SJSA1 (cell line): Measurements from ENCODE around the gene LDLRAD3. TPM values are rescaled to one million over a fixed set of nuclear protein-coding genes. Genes with fewer than 3 reads are reported as not detected.

Experiments used
- DNase-seq, 2 experiments: peaks; one replicate each; pipeline ENCODE4 v3.0.0-alpha.2; 2015 to 2020; ENCODE audit warnings: low spot score in 2 of 2, low read depth in 1 of 2
- H3K27ac ChIP-seq: fragments of 250-450 bp; sonication (Bioruptor Pico); 2 replicates; pipeline ENCODE4 v1.5.1; 2020; ENCODE audit warnings: mild to moderate bottlenecking, moderate library complexity
- H3K27me3 ChIP-seq: fragments of 250-450 bp; sonication (Bioruptor Pico); replicated peaks from 2 replicates; pipeline ENCODE4 v1.5.1; 2020; ENCODE audit warnings: mild to moderate bottlenecking, moderate library complexity
- H3K36me3 ChIP-seq: fragments of 250-450 bp; sonication (Bioruptor Pico); 2 replicates; pipeline ENCODE4 v1.5.1; 2020; ENCODE audit warnings: mild to moderate bottlenecking
- H3K4me1 ChIP-seq: fragments of 250-450 bp; sonication (Bioruptor Pico); replicated peaks from 2 replicates; pipeline ENCODE4 v1.6.1; 2021; ENCODE audit warnings: mild to moderate bottlenecking
- H3K4me3 ChIP-seq: fragments of 250-450 bp; sonication (Bioruptor Pico); 2 replicates; pipeline ENCODE4 v1.5.1; 2020; ENCODE audit warnings: mild to moderate bottlenecking
- H3K9me3 ChIP-seq: fragments of 250-450 bp; sonication (Bioruptor Pico); replicated peaks from 2 replicates; pipeline ENCODE4 v1.5.1; 2020; ENCODE audit warnings: mild to moderate bottlenecking
- total RNA-seq: library from RNA; depleted of rRNA; stranded (reverse); fragments of >200 nt; shearing (Covaris generic); gene quantifications from 2 replicates; pipeline ENCODE4 v1.2.3, GENCODE V29; 2014

Gene LDLRAD3
- total RNA-seq, 1 experiment from 2014 or later, result 5.8 TPM

DNA sequence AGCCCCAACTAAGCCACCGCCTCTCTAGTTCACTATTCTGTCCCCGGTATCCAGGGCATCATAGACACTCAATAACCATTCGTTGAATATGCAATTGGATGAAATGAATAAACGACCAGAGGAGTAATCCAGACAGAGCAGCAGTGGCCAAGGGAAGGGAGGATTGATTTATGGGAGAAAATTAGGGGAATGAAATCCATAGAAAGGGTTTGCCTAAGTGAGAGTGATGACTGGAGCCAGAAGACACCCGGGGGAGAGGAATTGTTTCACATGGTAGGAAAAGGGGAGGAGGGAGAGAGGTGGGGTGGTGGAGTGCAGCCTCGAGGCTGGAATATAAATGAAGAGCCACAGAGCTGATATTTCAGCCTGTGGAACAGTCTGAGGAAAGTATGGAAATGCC lies 177.2 kb downstream of the LDLRAD3 start:
- no peak overlapping the region for H3K27ac ChIP-seq
- DNase-seq, result no peak

DNA sequence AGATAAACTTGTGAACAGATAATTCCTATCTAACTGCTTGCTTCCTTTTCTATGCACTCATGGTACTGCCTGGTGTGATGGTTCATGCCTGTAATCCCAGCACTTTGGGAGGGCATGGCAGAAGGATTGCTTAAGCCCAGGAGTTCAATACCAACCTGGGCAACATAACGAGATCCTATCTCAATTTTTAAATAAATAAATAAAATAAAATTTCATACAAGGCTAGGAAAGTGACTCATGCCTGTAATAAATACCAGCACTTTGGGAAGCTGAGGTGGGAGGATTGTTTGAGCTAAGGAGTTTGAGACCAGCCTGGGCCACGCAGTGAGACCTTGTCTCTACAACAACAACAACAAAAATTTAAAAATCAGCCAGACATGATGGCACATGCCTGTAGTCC lies 178.8 kb downstream of the LDLRAD3 start:
- H3K27ac ChIP-seq, result no peak overlapping the region
- H3K9me3 ChIP-seq, result no peaks in the 10 kb centered on the region
- H3K4me3 ChIP-seq, result no peak overlapping the region
- peaks cover 7% of the 10 kb centered on the region for H3K4me1 ChIP-seq
- no peak for DNase-seq
- no peaks in the 10 kb centered on the region; the same call in 1 of the 2 replicates for H3K36me3 ChIP-seq
- H3K27me3 ChIP-seq, result no peaks in the 10 kb centered on the region

More for the DNA sequence above, 177.2 kb downstream of the LDLRAD3 start:
- Histone ChIP-seq H3K9me3 (no peaks in the 10 kb centered on the region), H3K36me3 (no peaks in the 10 kb centered on the region), H3K4me3 (no peak overlapping the region), H3K27me3 (no peaks in the 10 kb centered on the region), H3K4me1 (no peaks in the 10 kb centered on the region; the same call in none of the 2 replicates)

DNA sequence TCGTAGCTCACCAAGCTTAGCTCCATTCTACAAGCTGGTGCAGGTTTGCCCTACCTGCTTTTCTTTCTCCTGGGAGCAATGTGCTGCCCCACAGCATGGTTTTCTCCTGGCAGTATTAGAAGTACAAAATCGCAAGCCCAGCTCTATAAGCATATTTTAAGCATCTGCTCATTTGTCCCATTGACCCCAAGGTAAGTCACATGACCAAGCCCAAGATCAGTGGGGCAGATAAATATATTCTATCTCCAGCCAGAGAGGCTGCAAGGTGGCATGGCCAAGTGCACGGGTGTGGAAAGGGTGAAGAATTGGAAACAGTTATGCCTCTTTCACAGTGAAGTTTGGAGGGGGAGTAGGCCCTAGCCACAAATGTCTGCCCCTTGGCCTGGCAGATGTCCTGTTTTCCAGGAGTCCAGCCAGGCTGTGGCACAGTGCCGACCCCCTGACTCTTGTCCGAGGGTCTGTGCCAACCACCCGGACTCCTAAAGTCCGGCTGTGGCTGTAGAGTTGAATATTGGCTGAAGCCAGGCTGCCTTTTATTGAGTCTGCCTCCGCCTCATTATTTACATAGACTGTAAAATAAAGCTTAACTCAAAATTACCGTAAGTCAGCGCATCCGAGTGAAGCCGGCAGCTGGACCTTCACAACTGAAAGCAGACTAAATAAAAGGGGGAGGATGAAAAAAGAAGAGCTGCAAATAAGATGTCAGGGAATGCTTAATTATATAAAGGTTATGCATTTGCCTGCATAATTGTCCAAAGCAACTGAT lies 179.7 kb downstream of the LDLRAD3 start:
- no peak for DNase-seq
- H3K4me3 ChIP-seq, result no peak overlapping the region
- H3K4me1 ChIP-seq, result peaks cover 7% of the 10 kb centered on the region
- H3K27ac ChIP-seq, result no peak overlapping the region
- H3K36me3 ChIP-seq, result no peaks in the 10 kb centered on the region; the same call in 1 of the 2 replicates
- no peaks in the 10 kb centered on the region for H3K9me3 ChIP-seq
- H3K27me3 ChIP-seq, result no peaks in the 10 kb centered on the region

DNA sequence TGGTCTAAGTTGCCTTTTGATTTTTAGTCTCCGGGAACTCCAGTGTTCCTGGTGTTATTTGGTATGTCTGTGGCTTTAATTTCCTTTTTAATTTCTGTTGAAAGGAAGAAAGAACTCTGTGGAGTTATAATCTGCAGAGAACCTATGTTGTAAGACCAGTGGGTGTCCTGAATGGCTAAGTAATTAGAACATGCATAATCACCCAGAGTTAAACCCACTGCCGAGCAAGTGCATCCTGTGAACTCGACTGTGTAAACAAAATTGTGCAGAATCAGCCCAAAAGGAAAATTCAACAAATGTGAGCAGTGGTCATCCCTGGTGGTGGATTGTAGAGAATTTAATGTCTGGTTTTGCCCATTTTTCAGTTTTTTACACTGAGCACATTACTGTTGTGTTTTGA lies 182.8 kb downstream of the LDLRAD3 start:
- no peak for DNase-seq
- Histone ChIP-seq H3K4me1 (peaks cover 7% of the 10 kb centered on the region), H3K27me3 (no peaks in the 10 kb centered on the region), H3K36me3 (no peaks in the 10 kb centered on the region; the same call in 1 of the 2 replicates), H3K9me3 (no peaks in the 10 kb centered on the region), H3K27ac (no peak overlapping the region), H3K4me3 (no peak overlapping the region)

DNA sequence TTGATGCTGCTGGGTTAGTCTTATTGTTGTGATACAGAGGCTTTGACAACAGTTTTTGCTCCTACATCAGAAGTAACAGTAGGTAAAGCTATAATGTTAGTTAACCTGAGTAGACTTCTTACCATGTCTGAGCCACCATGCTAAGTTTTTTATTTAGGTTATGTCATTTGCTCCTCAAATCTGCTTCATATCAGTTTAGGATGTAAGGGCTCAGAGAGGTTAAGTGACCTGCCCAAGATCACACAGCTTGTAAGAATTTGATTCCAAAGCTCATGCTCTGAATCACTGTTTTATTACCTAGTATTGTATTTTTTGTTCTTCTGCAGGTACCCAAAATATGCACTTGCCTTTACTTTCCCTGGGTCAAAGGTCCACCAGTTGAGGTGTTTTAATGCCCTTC lies 183.7 kb downstream of the LDLRAD3 start:
- no peak overlapping the region for H3K4me3 ChIP-seq
- H3K9me3 ChIP-seq, result no peaks in the 10 kb centered on the region
- H3K4me1 ChIP-seq, result peaks cover 7% of the 10 kb centered on the region
- DNase-seq, result no peak
- no peaks in the 10 kb centered on the region; the same call in 1 of the 2 replicates for H3K36me3 ChIP-seq
- no peak overlapping the region for H3K27ac ChIP-seq
- H3K27me3 ChIP-seq, result no peaks in the 10 kb centered on the region

DNA sequence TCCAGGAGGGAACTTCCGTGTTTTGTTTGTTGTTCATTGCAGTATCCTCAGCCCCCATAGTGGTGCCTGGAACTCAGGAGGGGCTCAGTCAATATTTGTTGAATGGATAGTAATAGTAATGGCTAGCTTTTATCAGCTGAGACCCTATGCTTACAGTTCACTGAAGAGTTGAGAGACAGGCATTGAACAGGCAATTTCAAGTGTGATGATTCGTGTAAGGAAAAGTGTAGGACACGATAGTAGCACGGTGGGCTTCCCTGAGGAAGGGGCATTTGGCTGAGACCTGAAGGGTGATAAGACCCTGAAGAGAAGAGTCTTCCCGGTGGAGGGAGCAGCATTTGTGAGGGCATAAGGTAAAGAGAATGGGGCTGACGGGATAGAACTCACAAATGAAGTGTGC lies 186.1 kb downstream of the LDLRAD3 start:
- Histone ChIP-seq H3K4me3 (no peak overlapping the region), H3K36me3 (no peaks in the 10 kb centered on the region; the same call in 1 of the 2 replicates), H3K27me3 (no peaks in the 10 kb centered on the region), H3K9me3 (no peaks in the 10 kb centered on the region), H3K27ac (no peak overlapping the region), H3K4me1 (peaks cover 7% of the 10 kb centered on the region)
- no peak for DNase-seq

DNA sequence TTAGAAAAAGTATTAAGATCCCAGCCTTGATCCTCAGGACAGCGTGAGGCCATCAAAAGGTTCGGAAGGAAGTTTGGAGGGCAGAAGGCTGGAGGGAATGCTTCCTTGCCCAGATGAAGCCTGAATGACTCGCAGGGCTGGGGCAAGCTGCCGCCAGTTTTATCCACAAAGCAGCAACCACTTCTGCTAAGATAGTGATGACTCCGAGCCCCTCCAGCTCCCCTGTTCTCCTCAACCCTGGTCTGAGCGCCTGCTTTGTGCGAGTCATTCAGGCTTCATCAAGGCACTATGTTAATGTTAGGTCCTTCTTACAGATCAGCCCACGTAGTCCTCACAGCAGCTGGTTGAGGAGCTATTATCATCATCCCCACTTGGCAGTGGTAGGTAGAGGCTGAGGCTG lies 186.5 kb downstream of the LDLRAD3 start:
- Histone ChIP-seq H3K27me3 (no peaks in the 10 kb centered on the region), H3K4me3 (no peak overlapping the region), H3K9me3 (no peaks in the 10 kb centered on the region), H3K4me1 (peaks cover 7% of the 10 kb centered on the region), H3K36me3 (no peaks in the 10 kb centered on the region; the same call in 1 of the 2 replicates), H3K27ac (no peak overlapping the region)
- DNase-seq, result no peak

DNA sequence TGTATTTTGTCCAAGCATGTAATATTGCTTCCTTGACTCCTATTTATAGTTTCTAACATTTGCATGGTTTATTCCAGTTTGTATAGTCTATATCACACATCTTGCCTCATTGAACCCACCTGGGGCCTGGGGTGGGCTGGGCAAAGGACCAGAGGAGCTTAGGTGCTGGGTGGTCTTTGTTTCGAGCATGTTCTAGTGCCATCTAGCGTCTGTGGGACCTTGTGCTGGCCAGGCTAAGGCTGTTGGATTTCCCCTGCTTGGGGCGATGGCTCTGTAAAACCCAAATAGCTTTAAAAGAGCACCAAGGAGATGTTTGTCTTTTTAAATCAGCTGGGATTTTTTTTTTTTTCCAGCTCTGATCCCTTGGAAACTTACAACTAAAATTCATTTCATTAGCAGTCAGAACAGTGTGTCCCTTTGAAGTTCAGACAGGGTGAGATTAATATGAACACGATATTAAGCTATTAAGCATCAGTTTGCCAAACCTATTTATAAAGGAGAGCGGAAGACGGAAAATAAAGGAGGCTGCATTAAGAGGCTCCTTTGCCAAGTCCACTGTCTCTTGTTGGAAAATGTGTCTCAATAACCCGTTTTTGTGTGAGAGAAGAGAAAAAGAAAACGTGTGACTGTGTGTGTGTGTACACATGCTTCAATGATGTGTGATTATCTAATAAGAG lies 188.0 kb downstream of the LDLRAD3 start:
- no peaks in the 10 kb centered on the region; the same call in 1 of the 2 replicates for H3K36me3 ChIP-seq
- no peaks in the 10 kb centered on the region for H3K9me3 ChIP-seq
- H3K27me3 ChIP-seq, result no peaks in the 10 kb centered on the region
- H3K27ac ChIP-seq, result no peak overlapping the region
- peak; percentile 27 to 52 for DNase-seq
- no peak overlapping the region for H3K4me3 ChIP-seq
- no peaks in the 10 kb centered on the region; the same call in 1 of the 2 replicates for H3K4me1 ChIP-seq

DNA sequence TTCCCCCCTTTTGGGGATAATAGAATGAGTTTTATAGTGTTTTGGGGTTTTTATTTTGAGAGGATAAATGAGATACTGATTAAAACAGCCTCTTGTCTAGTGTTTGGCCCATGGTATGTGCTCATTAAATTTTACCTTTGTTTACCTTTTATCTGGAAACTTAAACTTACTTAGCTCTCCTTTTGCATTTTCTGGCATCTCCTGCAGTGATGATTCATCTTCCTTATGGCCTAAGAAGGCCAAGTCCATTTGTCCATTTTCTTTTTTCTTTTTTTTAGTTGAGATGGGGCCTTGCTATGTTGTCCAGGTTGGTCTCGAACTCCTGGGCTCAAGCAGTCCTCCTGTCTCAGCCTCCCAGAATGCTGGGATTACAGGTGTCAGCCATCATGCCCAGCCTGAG lies 189.1 kb downstream of the LDLRAD3 start:
- DNase-seq, result no peak
- Histone ChIP-seq H3K27me3 (no peaks in the 10 kb centered on the region), H3K9me3 (no peaks in the 10 kb centered on the region), H3K27ac (no peak overlapping the region), H3K4me3 (no peak overlapping the region), H3K4me1 (no peaks in the 10 kb centered on the region), H3K36me3 (no peaks in the 10 kb centered on the region)

DNA sequence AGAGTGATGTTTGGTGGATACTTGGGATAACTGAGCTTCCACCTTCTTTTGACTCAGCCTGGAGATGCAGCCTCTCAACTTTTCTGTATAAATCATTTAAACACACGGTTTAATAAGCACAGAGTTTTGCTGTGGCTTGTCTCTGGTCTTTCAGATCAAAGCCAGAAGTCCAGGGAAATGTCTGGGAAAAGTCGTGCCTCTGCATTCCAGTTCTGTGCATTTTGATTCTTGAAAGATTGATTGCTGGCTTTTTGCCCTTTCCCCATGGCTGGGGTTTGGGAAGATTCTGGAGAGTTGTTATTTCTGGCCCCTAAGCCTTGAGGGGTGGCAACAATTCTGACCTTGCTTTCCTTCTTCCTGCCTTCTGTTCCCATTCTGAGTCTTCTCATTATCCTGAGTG lies 191.2 kb downstream of the LDLRAD3 start:
- Histone ChIP-seq H3K36me3 (no peaks in the 10 kb centered on the region), H3K9me3 (no peaks in the 10 kb centered on the region), H3K4me1 (no peaks in the 10 kb centered on the region), H3K27me3 (no peaks in the 10 kb centered on the region), H3K4me3 (no peak overlapping the region), H3K27ac (no peak overlapping the region)
- no peak for DNase-seq

DNA sequence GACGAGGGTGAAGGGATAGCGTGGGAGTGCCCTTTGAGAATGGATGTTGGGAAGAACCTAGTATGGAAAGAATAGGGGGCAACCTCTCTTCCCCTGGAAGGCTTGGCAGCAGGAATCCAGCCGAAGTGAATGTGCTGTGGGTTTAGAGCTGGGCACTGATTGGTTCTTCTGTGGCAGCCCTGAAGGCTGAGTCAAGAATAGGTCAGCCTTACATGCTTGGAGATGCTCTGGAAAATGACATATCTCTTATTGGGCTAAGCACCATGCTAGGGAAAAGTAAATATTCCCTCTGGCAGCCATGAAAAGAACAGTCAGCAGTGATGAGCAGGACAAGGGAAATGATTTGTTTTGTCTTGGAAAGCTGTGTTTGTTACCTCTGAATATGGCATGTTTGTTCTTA lies 195.9 kb downstream of the LDLRAD3 start:
- Histone ChIP-seq H3K9me3 (no peaks in the 10 kb centered on the region), H3K27ac (no peak overlapping the region), H3K4me1 (no peaks in the 10 kb centered on the region), H3K36me3 (no peaks in the 10 kb centered on the region), H3K4me3 (no peak overlapping the region), H3K27me3 (no peaks in the 10 kb centered on the region)
- DNase-seq, result no peak

DNA sequence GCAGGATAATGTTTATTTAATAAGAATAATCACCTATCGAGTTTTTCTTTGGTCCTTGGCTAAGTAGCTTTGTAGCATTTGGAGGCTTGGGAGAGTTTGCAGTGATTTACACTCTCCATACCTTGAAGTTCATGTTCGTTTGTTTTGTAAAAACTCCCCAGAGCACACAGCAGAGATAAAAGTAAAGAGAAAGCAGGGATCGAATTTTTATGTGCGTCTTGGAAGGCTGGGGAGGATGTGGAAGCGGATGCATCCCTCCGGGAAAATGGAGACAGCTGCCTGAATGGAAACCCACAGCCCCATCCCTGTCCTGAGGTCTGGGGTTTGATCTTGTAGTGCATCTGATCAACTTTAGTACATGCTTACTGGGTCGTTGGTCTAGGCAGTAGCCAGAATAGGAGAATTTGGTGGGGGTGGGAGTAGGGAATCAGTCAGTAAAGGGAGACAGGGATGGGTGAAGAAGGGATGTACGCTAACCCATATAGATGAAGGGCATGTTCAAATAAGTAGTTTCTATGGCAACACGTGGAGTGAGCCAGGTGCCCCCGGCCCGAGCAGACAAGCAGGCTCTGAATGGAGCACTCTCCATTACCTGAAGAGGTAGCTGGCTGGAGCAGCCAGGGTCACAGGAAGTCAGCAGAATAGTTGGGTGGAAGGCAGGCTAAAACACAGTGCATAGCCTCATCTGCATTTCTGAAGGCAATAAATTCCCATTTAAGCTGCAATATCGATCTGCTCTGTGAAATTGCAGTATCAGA lies 197.5 kb downstream of the LDLRAD3 start:
- Histone ChIP-seq H3K27ac (no peak overlapping the region), H3K4me3 (no peak overlapping the region), H3K4me1 (peaks cover 3% of the 10 kb centered on the region; the same call in 1 of the 2 replicates)

DNA sequence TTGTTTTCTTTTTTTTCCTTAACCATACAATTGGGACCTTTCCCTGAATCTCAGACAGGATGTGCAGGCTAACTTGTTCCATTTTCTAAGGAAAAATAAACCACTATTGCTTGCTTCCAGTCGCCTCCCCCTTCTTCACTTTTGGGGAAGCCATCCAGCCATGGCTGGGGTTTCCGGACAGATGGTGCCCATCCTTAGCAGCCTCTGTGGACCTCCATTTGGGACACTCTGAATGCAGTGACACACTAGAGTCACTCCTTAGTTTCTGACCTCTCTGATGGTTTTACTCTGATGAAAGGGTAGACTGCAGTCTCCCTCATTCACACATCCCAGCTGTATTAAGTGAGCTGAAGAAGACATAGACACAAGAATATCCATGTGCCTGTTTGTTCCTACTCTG lies 198.1 kb downstream of the LDLRAD3 start:
- no peak for DNase-seq

More for the DNA sequence above, 197.5 kb downstream of the LDLRAD3 start:
- H3K9me3 ChIP-seq, result no peaks in the 10 kb centered on the region
- no peaks in the 10 kb centered on the region for H3K36me3 ChIP-seq
- no peak for DNase-seq
- no peaks in the 10 kb centered on the region for H3K27me3 ChIP-seq

DNA sequence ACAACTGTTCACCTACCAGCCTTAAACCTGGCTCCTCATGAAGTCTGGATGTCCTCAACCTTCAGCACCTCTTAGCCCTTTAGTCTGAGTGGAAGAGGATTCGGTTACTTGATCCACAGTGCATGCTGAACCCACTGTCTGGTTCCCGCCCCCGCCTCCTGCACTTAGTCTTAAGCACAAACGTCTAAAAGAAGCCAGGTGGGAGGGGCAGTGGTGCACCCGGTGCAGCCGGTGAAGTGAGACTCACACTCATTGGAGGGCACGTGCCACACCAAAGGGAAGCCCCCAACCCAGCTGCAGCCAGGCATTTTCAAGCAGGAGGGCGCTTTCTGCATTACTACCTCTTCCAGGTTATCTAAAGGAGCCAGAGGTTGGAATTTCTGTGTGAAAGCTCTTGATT lies 198.6 kb downstream of the LDLRAD3 start:
- H3K36me3 ChIP-seq, result no peaks in the 10 kb centered on the region
- H3K4me1 ChIP-seq, result peaks cover 4% of the 10 kb centered on the region; the same call in 1 of the 2 replicates
- no peak overlapping the region for H3K27ac ChIP-seq
- H3K9me3 ChIP-seq, result no peaks in the 10 kb centered on the region
- H3K4me3 ChIP-seq, result no peak overlapping the region
- DNase-seq, result no peak
- H3K27me3 ChIP-seq, result no peaks in the 10 kb centered on the region

More for the DNA sequence above, 198.1 kb downstream of the LDLRAD3 start:
- no peaks in the 10 kb centered on the region for H3K9me3 ChIP-seq
- H3K27me3 ChIP-seq, result no peaks in the 10 kb centered on the region
- H3K4me1 ChIP-seq, result peaks cover 3% of the 10 kb centered on the region; the same call in 1 of the 2 replicates
- H3K4me3 ChIP-seq, result no peak overlapping the region
- H3K36me3 ChIP-seq, result no peaks in the 10 kb centered on the region
- H3K27ac ChIP-seq, result no peak overlapping the region
